SKM-1 (cell line): Measurements from ENCODE around the gene NUP98.
"Not testable (repeated sequence)": the region's sequence is repeated elsewhere in the genome, so short reads cannot be mapped to it uniquely, and the experiment has no call there.

Source experiments
- DNase-seq: peaks from one replicate; lab custom pipeline; 2025; ENCODE audit not compliant: unreplicated experiment; lab: John Stamatoyannopoulos, UW

NUP98 gene

DNA sequence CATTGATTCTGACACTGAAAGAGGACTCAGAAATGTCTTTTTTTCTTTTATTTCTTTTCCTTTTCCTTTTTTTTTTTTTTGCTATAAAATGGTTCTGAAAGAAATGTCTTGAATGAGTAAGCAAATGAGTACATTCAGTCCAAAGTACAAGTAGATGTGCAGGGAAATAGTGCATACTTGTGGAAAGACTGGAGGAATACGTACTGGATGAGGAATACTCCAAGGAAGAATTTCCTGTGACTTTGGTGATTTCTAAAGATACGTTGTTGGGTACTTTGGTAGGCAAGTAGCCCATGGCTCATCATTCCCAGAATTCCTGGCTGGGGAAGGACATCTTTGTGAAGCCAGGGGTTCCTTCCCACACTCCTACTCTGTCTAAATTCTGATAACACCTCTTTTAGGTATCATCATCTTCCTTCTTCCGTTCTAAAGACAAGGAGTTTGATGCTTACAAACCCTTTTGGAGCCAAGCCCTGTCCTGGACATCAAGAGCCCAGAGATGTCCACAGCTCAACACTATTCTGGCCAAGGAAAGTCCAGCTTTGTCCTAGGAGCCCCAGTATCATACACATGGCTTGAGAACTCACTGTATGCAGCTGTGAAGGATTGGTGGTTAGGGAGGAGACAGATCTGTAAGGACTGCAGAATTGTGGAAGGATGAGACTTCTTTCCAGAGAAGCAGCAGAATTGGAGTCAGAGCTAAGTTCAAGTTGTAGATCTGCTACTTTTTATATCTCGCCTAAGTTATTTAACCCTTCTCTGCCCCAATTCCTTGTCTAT lies 4.8 kb upstream of the NUP98 start:
- no peak for DNase-seq

DNA sequence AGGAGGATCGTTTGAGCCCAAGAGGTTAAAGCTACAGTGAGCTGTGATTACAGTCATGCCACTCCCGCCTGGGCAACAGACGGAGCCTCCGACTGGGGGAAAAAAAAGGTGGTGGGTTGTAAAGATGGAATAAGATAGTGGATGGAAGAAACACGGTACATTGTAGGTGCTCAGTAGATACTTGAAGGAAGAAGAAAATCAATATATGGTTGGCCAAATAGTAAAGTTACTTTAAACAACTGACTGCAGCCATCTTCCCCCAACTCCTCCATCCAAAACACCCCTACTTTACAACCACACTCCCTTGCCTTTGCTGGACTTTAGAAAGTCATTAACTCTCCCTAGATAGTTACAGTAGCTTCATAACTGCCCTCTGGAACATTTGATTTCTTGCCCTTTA lies 2.5 kb upstream of the NUP98 start:
- no peak for DNase-seq

DNA sequence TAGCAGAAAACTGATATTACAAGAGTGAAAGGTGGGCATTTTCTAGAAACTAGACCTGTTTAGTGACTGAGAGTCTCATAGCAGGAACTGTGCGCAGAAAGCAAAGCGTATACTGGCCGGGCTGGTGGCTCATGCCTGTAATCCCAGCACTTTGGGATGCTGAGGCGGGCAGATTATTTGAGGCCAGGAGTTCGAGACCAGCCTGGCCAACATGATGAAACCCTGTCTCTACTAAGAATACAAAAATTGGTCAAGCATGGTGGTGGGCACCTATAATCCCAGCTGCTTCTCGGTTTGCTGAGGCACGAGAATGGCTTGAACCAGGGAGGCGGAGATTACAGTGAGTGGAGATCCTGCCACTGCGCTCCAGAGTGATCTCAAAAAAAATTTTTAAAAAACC lies 1.8 kb upstream of the NUP98 start:
- DNase-seq = no peak

DNA sequence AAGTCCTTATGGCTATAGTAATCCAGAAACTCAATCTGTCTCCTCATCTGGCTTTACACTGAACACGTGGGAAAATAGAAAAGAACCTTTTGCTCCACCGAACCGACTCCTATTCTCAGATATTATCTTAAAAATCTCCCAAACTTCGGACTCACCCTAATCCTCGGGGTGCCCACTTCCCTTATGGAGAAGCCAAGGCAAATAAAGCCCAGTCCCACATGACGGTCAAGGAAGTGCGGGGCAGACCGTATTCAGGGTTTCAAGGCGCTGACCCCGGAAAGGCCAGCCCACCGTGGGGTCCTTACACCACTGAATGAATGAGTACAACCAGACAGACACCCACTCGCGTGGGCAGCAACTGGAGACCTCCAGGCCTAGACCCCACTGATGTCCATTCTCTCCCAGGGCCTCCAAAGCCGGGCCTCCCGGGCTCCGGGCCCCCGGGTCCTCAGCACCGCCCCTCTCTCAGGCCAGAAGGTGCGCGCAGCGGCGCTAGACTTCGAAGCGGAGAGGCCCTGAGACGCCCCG lies 489 bp downstream of the NUP98 start:
- no peak for DNase-seq

DNA sequence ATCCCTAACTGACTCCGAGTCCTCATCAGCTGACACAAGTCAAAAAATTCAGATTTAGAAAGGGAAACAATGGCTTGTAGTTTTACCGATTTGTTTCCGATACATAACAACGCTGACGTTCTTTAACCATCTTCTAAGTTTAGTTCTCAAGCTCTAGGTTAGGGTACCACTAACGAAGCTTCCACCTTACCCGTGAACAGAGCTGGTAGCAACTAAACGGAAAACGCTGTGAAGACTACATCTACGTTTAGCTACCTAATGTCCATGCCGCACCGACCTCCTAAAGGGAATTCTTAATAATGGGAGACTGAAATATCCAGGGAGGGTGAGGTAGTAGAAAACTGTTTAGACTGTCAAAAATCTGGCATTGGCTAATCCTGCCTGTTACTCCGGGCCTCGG lies 1.0 kb downstream of the NUP98 start:
- DNase-seq = no peak

DNA sequence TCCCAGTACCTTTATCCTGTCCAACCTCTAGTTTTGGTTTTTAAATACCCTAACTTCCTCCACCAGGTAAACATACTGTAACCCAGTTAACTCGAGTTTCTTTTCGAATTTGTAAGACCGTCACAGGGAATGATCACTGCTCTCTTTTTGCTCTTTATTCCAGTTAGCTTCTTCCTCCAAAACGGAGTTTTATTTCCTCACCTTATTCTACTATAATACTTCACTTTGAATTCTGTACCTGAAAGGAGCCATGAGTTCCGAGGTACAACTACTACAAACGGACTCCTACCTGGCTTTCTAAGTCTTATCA lies 1.4 kb downstream of the NUP98 start:
- DNase-seq = no peak

DNA sequence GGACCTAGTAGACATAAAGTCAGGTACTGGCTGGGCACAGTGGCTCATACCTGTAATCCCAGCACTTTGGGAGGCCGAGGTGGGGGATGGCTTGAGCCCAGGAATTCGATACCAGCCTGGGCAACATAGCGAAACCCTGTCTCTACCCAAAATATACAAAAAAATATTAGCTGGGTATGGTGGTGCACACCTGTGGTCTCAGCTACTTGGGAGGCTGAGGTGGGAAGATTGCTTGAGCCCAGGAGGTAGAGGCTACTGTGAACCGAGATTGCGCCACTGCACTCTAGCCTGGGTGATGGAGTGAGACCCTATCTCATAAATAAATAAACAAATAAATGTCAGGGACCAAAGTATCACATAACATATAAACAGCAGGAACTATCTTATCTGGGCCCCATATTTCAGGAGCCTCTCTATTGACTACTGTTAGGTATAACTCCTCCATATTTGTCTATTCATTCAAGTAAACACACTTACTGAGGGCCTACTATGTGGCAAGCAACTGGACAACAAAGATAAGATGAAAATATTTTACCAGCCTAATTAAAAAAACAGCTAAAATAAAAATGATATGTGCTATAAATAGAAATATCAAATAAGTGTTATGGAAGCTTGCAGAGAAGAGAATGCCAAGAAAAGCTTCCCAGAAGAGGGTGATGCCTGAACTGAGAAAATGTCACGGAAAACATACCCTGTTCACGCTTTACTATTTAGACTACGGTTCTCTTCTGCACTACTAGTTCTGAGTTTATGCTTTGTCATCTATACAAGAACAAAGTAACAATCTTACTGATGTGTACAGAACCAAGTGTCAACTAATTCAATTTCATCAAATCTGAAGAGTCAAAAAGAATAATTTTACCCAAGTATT lies 2.0 kb downstream of the NUP98 start:
- no peak for DNase-seq

DNA sequence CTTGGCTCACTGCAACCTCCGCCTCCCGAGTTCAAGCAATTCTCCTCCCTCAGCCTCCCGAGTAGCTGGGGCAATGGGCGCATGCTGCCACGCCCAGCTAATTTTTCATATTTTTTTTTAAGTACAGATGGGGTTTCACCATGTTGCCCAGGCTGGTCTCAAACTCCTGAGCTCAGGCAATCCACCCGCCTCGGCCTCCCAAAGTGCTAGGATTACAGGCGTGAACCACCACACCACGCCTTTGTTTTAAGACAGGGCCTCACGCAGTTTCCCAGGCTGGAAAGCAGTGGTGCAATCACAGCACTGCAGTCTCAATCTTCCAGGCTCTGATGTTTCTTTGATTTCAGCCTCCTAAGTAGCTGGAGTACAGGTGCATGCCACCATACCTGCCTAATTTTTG lies 3.0 kb downstream of the NUP98 start:
- not testable (repeated sequence) for DNase-seq

DNA sequence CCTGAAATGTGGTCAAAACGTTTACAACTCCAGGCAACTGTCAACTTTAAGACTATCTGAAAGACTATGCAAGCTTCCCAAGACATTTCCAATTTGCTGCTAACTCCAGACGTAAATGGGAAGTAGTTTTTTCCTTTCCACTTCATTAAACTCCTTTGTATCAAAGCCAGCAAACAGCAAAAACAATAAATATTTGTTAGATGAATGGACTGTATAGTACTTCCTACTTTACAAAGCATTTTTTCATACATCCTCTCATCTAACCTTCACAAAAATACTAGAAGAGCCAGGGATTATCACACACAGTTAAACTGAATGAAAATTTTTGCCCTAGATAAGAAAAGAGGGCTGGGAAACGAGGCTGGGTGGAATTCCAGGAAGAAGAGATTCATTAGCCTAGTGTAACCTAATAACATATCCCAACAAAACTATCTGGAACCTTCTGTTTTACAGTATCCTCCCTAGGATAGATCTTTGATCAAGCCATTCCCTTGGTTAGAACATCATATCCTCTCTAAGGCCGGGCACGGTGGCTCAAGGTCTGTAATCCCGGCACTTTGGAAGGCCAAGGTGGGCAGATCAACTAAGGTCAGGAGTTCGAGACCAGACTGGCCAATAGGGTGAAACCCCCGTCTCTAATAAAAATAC lies 10.4 kb downstream of the NUP98 start:
- DNase-seq = no peak

DNA sequence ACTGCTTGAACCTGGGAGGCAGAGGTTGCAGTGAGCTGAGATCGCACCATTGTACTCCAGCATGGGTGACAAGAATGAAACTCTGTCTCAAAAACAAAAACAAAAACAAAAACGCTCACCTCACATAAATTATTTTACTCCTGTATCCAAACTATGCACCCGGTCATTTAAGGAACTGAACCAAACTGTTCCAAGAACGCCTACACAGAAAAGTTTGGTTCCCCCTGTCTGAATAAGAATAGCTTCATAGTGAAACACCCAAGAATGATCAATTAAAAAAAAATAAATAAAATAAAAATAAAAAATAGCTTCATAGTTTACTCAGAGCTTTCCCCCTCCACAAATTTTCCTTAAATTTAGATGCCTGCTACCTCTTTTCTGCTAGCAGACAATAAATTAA lies 13.7 kb downstream of the NUP98 start:
- DNase-seq = no peak

DNA sequence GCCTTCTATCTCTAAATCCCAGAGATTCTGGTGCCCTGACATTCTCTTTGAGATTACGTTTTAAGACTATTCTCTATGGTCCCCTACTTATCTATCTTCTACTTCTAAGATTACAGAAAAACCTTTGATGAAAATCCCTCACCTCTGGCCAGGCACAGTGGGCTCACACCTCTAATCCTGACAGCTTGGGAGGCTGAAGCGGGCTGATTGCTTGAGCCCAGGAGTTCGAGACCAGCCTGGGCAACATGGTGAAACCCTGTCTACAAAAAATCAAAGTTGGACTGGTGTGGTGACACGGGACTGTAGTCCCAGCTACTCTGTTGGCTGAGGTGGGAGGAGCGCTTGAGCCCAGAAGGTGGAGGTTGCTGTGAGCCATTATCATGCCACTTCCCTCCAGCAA lies 14.4 kb downstream of the NUP98 start:
- DNase-seq = no peak

DNA sequence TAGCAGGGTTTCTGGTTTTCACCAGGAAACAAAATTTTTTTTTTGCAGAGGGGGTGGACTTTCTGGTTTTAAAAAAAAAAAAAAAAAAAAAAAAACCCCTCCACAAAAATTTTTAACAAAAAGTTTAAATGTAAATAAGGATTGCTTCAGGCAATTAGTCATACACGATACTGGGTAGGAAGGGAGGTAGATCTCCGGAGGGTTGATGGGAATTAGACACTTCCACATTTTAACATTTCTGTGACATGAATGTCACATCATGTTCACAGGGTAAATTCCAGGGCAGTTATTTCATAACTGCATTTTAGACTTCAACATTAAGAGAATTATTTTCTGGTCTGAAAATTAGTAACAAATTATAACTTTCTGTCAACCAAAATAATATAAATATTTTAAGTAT lies 15.9 kb downstream of the NUP98 start:
- DNase-seq = no peak

DNA sequence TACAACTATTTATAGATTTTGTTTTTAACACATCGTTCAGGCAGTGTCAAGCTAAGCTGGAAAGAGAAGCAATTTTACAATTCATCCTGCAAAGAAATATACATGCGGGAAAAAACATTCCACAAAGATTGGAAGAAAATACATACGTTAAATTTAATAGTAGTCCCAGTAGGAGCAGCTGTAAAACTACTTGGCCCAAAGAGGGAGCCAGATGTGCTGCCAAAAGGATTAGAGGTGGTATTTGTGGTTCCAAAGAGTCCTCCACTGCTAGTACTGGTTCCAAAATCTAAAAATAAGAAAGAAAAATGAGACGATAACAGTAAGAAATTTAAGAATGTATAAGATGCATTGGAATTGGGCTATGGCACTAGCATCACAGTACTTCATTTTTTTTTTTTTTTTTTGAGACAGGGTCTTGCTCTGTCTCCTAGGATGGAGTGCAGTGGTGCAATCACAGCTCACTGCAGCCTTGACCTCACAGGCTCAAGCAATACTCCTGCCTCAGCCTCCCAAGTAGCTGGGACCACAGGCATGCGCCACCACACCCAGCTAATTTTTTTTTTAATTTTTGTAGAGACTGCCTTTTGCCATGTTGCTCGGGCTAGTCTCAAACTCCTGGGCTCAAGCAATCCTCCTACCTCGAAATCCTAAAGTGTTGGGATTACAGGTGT lies 21.5 kb downstream of the NUP98 start:
- no peak for DNase-seq

DNA sequence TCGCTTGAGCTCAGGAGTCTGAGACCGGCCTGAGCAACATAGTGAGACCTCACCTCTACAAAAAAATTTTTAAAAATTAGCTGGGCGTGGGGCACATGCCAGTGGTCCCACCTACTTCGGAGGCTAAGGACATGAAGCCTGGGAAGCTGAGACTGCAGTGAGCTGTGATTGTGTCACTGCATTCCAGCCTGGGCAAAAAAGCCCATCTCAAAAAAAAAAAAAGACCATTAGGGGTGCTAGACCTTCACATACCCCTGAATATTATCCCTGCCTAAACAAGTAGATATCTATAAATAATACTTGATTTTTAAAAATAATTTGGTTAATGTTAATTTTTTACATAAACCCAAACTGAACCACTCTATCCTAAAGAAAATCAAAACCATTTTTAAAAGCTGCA lies 24.2 kb downstream of the NUP98 start:
- DNase-seq = no peak

DNA sequence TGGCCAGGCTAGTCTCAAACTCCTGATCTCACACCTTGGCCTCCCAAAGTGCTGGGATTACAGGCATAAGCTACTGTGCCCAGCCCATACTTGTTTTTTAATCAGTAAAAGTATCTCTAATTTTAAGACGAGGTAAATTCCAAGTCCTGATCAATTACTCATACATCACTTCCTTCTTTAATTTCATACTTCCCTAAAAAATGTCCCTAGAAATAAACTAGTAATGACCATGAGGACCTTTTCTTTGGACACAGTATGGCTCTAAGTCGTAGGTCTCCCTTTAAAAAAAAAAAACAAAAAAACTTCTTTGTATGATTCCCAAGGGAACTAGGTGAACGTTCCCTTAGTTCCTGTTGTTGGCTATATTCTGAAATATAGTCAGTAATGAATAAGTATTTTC lies 29.8 kb downstream of the NUP98 start:
- DNase-seq = no peak

DNA sequence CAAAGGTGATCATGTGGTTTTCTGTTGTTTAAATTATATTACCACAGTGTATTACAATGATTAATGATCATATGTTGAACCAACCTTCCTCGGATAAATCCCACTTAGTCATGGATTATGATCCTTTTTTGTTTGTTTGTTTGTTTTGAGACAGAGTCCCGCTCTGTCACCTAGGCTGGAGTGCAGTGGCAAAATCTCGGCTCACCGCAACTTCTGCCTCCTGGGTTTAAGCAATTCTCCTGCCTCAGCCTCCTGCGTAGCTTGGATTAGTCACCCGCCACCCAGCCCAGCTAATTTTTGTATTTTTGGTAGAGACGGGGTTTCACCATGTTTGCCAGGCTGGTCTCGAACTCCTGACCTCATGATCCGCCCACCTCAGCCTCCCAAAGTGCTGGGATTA lies 30.5 kb downstream of the NUP98 start:
- not testable (repeated sequence) for DNase-seq

DNA sequence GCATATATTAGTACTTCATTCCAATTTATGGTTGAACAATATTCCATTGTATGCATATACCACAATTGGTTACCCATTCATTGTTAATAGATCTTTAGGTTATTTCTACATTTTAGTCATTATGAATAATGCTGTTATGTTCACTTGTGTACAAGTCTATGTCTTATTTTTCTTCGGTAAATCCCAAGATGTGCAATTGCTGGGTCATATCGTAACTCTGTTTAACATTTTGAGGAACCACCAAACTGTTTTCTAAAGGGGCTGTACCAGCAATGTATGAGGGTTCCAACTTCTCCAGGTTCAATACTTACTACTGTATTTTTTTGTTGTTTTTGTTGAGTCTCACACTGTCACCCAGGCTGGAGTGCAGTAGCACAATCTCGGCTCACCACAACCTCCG lies 33.1 kb downstream of the NUP98 start:
- no peak for DNase-seq

DNA sequence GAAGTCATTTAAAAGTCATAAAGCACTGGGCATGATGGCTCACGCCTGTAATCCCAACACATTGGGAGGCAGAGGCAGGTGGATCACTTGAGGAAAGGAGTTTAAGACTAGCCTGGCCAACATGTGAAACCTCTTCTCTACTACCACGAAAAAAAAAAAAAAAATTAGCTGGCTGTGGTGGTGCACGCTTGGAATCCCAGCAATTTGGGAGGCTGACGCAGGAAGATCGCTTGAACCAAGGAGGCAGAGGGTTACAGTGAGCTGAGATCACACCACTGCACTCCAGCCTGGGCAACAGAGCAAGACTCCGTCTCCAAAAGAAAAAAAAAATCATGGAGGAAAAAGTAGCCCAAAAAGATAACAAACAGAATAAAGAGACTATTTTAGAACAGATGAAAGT lies 42.2 kb downstream of the NUP98 start:
- DNase-seq = no peak

DNA sequence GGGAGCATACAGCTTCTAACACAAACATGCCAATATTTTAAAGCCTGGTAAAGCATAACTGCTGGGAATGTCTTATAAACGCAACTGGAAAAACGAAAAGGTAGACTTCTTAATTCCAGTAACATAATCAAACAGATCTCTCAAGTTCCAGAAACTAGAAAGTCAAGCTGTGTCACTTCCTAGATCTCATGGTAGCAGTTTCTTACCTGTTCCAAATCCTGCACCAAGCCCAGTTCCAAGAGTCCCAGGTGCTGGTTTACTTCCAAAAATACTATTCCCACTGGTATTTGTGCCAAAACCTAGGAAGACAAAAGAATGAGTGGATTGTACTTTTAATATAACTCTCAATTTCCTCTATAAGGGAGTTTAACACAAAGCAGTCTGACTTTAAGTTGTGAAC lies 44.2 kb downstream of the NUP98 start:
- DNase-seq = no peak

DNA sequence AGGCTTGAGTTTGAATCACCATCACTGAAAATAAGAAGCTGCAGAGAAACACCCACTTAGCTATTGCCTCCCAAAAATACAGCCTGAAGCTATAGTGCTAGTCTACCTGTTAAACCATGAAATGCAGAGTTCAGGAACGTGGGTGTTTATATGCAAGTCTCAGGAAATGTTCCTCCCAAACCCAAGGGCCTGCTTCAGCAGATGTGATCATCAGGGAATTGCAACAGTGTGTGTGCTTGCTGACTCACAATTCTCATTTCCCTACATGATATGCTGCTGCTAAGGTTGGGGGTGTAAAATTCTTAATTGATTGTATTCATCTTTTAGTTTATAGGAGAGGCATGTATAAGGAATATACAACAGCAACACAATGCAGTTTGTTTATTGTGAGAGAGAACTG lies 49.6 kb downstream of the NUP98 start:
- no peak for DNase-seq

DNA sequence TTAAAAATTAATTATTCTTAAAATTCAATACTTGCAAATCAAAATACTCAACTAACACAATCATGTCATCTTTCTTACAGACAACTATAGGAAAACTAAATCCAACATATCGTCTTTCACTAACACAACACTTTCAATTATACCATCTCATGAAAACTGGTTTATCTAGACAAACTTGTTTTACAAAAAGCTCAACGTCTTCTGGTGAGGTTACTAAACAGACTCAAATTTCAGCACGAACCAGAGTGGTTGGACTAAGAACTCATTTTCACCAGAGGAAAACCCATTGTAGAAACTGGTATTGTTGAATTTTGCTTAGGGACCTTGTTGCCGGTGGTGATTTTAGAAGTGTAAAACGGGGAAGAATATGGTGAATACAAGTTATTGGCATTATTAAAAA lies 52.2 kb downstream of the NUP98 start:
- no peak for DNase-seq
